Measurements from ENCODE around the gene THG1L. TPM values are rescaled to one million over a fixed set of nuclear protein-coding genes. Genes with fewer than 3 reads are reported as not detected.

Gene THG1L
- total and polyA plus RNA-seq, 2 experiments from 2014 or later: 12.2 to 13.8 TPM

GRCh38 chr5:157740229-157740610 lies 9.0 kb downstream of the THG1L start:
- Histone ChIP-seq H3F3A (replicated peaks; ENCODE audit: low read depth) (no peaks in the 10 kb centered on the region), H3K27ac (ENCODE audit: low read depth) (no peak overlapping the region), H3K27me3 (ENCODE audit: insufficient read depth) (peaks cover 13% of the 10 kb centered on the region), H4K20me1 (replicated peaks; ENCODE audit: insufficient read depth) (peaks cover 7% of the 10 kb centered on the region), H3K4me2 (no peak overlapping the region), H3K79me2 (replicated peaks; ENCODE audit: insufficient read depth) (no peaks in the 10 kb centered on the region), H3K4me1 (ENCODE audit: insufficient read depth) (peaks cover 4% of the 10 kb centered on the region; the same call in 1 of the 2 replicates), H3K9me2 (ENCODE audit: insufficient read depth) (no peaks in the 10 kb centered on the region), H2AFZ (no peak overlapping the region), H3K36me3 (ENCODE audit: insufficient read depth) (peaks cover 31% of the 10 kb centered on the region), H3K4me3 (no peak overlapping the region)
- peaks cover 5% of the 10 kb centered on the region; the same call in 2 of the 3 replicates for H3K4me1 Mint-ChIP-seq
- H3K27ac Mint-ChIP-seq: peak overlapping the region; percentile 6; the same call in 1 of the 2 replicates
- DNase-seq (ENCODE audit: low spot score): peak; percentile 79
- H3K4me3 Mint-ChIP-seq: no peak overlapping the region
- peak; percentile 57 for ATAC-seq
- peaks cover 12% of the 10 kb centered on the region for H3K27me3 Mint-ChIP-seq (ENCODE audit: insufficient read depth, low read depth, poor library complexity)
- H3K36me3 Mint-ChIP-seq (ENCODE audit: low read depth): peaks cover 46% of the 10 kb centered on the region
- no peak for TF ChIP-seq ZNF331 (CRISPR knock-in tag; IDR thresholded peaks at IDR 0.05; ENCODE audit: low read depth)
- TF ChIP-seq, protein P1, sequence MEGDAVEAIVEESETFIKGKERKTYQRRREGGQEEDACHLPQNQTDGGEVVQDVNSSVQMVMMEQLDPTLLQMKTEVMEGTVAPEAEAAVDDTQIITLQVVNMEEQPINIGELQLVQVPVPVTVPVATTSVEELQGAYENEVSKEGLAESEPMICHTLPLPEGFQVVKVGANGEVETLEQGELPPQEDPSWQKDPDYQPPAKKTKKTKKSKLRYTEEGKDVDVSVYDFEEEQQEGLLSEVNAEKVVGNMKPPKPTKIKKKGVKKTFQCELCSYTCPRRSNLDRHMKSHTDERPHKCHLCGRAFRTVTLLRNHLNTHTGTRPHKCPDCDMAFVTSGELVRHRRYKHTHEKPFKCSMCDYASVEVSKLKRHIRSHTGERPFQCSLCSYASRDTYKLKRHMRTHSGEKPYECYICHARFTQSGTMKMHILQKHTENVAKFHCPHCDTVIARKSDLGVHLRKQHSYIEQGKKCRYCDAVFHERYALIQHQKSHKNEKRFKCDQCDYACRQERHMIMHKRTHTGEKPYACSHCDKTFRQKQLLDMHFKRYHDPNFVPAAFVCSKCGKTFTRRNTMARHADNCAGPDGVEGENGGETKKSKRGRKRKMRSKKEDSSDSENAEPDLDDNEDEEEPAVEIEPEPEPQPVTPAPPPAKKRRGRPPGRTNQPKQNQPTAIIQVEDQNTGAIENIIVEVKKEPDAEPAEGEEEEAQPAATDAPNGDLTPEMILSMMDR (conservative IDR thresholded peaks at IDR 0.05; ENCODE audit: low read depth in 2 of 2): peak; percentile 80 to 86
- TF ChIP-seq ZNF114 (CRISPR knock-in tag; IDR thresholded peaks at IDR 0.05): no peak
- no peak for TF ChIP-seq EZH2 (IDR thresholded peaks at IDR 0.05; ENCODE audit: low read depth, unreplicated experiment)
- TF ChIP-seq JUNB (IDR thresholded peaks at IDR 0.05; ENCODE audit: unreplicated experiment): no peak
- TF ChIP-seq POLR2AphosphoS5 (IDR thresholded peaks at IDR 0.05; ENCODE audit: low read depth): no peak
- no peaks in the 10 kb centered on the region for H3K9me3 Mint-ChIP-seq

DNA sequence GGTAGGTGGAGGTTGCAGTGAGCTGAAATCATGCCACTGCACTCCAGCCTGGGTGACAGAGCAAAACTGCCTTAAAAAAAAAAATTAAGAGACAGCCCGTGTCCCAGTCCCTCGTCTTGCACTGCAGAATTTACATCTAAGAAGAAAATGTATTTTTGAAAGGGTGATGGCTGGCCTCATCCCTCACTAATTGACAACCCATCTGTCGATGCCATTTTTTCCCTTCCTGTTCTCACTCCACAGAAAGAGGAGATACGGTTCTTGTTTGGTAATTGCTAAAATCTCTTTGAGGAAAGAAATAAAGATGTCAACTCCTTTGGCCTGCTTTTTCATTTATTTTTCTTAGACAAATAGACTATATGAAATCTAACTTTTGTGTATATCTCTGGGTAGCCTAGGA lies 9.9 kb downstream of the THG1L start:
- no peak overlapping the region for H2AFZ ChIP-seq
- no peak overlapping the region for H3K4me3 ChIP-seq
- H3K27me3 ChIP-seq (ENCODE audit: insufficient read depth): peaks cover 21% of the 10 kb centered on the region
- H3K27ac ChIP-seq (ENCODE audit: low read depth): no peak overlapping the region
- H3K36me3 ChIP-seq (ENCODE audit: insufficient read depth): peaks cover 22% of the 10 kb centered on the region
- H3K79me2 ChIP-seq (replicated peaks; ENCODE audit: insufficient read depth): no peaks in the 10 kb centered on the region
- peaks cover 4% of the 10 kb centered on the region; the same call in 1 of the 2 replicates for H3K4me1 ChIP-seq (ENCODE audit: insufficient read depth)
- Mint-ChIP-seq H3K9me3 (no peaks in the 10 kb centered on the region), H3K4me1 (peaks cover 5% of the 10 kb centered on the region; the same call in 2 of the 3 replicates), H3K4me3 (no peak overlapping the region), H3K27ac (no peak overlapping the region), H3K36me3 (ENCODE audit: low read depth) (peaks cover 39% of the 10 kb centered on the region), H3K27me3 (ENCODE audit: insufficient read depth, low read depth, poor library complexity) (peaks cover 12% of the 10 kb centered on the region)
- TF ChIP-seq ZNF331 (CRISPR knock-in tag; IDR thresholded peaks at IDR 0.05; ENCODE audit: low read depth): no peak
- no peak for TF ChIP-seq EZH2phosphoT487 (IDR thresholded peaks at IDR 0.05; ENCODE audit: unreplicated experiment)
- no peak for TF ChIP-seq ZNF114 (CRISPR knock-in tag; IDR thresholded peaks at IDR 0.05)
- no peak for TF ChIP-seq CREB1 (CRISPR knock-in tag; IDR thresholded peaks at IDR 0.05; ENCODE audit: low read depth)
- no peak for TF ChIP-seq NANOG (IDR thresholded peaks at IDR 0.05; ENCODE audit: borderline replicate concordance)
- TF ChIP-seq STAT1 (IDR thresholded peaks at IDR 0.05; ENCODE audit: unreplicated experiment): no peak
- no peak for TF ChIP-seq ZNF462 (CRISPR knock-in tag; IDR thresholded peaks at IDR 0.05)
- no peak for TF ChIP-seq EZH2 (IDR thresholded peaks at IDR 0.05; ENCODE audit: low read depth, unreplicated experiment)
- H4K20me1 ChIP-seq (replicated peaks; ENCODE audit: insufficient read depth): peaks cover 7% of the 10 kb centered on the region
- ATAC-seq (no peak), DNase-seq (ENCODE audit: low spot score) (no peak)
- no peaks in the 10 kb centered on the region for H3F3A ChIP-seq (replicated peaks; ENCODE audit: low read depth)
- no peaks in the 10 kb centered on the region for H3K9me2 ChIP-seq (ENCODE audit: insufficient read depth)
- no peak overlapping the region for H3K4me2 ChIP-seq
